Activated CD8-positive, alpha-beta memory T cell treated with anti-CD3 and anti-CD28 coated beads for 1 hour (primary cell): ENCODE results near the gene STOX1.
A peak's percentile ranks its signal among the peaks of the same experiment; 100 is the strongest.
"Not testable (repeated sequence)": the region's sequence is repeated elsewhere in the genome, so short reads cannot be mapped to it uniquely, and the experiment has no call there.

Experiments
- DNase-seq, 2 donors: peaks; one replicate each; pipeline ENCODE4 v3.0.0-alpha.2; 2020; ENCODE audit warnings: low read depth in 1 of 2; ENCODE audit errors: extremely low read depth in 1 of 2

The STOX1 gene

DNA sequence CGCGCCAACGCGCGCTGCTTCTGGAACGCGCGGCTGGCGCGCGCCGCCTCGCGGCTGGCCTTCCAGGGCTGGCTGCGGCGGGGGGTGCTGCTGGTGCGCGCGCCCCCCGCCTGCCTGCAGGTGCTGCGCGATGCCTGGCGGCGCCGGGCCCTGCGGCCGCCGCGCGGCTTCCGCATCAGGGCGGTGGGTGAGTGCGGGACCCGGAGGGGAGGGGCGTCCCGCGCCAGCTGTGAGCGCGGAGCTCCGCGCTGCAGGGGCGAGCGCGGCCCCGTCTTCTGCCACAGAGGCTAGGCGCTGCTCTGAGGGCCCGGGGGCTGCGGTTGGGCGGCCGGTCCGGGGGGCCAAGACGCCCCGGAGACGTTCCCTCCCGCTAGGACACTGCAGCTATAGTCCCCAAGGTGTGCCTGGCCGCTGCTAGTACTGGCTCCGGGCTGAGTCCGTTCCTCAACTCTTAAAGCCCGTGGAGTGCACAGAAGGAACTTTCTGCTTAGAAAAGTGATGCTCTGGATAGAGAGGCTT is 811 bp downstream of the STOX1 start:
- DNase-seq: peak in 1 of 2 donors; percentile 1

DNA sequence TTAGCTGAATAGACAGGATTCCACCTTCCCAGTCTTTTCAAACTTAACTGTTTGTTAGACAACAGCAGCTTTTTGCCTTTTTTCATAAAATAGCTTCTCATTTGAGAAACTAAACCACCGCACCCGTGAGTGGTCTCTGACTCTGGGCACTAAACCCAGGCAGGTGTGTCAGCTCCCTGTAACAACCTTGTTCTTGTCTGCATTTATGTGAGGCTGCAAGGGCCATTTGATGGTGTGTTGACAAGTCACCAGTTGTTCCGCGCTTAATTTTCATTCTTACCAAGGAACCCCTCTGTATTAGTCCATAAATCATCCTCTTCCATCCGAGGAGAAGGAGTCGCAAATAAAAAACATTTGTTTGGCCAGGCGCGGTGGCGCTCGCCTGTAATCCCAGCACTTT is 1.5 kb downstream of the STOX1 start:
- no peak for DNase-seq

DNA sequence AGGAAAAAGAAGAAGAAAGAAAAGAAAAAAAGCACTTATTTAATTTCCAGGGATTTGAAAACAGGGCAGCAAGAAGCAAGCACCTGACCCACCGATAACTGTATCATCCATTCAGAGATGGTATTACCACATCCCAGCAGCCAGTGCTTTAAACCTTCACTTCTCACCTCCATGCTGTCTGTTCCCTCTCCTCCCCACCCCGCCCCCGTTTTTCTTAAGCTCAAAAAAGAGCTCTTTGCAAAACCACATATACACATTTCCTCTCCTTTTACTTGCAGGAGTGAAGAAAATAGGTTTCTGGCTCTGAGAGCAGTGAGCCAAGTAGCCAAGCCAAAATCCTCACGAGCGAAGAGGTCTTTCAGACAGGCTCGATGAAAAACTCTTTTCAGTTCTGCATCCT is 2.2 kb downstream of the STOX1 start:
- no peak for DNase-seq

DNA sequence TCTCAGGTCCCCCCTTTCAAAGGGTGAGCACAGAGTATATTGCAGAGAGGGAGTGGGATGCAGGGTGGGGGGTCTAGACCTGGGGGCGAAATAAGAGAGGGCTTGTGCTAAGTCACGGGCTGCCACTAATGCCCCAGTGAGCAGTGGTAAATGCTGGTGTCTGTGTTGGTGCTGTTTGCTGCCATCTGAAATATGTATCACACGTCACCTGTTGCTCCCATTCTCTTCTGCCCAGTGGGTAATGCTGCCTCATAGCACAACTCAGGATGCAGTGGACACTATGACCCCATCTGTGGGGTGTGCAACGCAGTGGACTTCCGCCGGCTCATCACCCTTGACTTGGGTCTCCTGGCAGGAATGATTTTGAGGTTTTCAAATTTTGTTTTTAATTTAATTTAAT is 2.6 kb downstream of the STOX1 start:
- no peak for DNase-seq

DNA sequence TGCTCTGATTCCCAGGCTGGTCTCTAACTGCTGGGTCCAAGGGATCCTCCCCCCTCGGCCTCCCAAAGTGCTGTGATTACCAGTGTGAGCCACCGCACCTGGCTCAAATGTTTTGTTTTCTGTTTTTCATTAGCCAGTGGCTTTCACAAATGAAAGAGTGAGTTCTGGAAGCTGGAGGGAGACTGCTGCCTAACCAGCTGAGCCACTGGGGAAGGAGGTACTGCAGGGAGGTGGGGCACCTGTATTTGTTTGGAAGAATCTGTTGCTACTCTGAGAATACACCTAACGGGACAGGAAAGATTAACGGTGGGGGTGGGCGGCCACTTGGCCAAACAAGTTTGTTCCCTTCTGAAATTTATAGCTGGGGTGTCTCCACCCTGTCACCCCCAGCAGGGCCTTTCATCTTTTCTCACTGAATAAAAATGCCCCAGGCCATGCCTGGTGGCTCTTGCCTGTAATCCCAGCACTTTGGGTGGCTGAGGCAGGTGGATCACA is 4.7 kb downstream of the STOX1 start:
- DNase-seq: no peak

DNA sequence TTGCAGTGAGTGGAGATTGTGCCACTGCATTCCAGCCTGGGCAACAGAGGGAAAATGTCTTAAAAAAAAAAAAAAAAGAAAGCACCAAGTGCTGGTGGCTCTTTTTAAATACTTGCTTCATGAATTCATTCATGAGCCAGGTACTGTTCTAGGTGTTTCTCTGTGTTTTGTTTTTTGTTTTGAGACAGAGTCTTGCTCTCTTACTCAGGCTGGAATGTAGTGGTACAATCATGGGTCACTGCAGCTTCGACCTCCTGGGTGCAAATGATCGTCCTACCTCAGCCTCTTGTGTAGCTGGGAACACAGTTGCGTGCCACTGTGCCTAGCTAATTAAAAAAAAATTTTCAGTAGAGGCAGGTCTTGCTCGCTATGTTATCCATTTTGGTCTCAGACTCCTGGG is 5.3 kb downstream of the STOX1 start:
- DNase-seq: no peak

DNA sequence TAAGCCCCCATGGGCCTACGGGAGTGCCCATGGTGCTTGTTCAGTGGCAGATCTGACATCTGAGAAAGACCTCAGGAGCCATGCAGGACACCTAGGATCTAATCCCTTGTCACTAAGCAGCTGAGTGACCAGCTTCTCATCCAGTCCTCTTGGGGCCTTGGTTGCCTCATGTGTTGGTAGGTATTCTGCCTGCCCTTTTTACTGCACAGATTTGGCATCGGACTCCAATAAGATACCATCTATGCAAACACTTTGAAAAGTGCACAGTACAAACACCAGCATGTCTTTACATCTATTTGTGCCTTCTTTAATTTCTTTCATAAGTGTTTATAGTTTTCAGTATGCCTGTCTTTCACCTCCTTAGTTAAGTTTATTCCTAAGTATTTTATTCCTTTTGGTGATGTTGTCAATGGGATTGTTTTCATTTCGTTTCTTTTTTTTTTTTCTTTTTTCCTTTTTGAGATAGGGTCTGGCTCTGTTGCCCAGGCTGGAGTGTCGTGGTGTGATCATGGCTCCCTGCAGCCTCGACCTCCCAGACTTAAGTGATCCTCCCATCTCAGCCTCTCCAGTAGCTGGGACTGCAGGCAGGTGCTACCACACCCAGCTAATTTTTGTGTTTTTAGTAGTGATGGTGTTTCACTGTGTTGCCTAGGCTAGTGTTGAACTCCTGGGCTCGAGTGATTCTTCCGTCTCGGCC is 10.4 kb downstream of the STOX1 start:
- no peak for DNase-seq

DNA sequence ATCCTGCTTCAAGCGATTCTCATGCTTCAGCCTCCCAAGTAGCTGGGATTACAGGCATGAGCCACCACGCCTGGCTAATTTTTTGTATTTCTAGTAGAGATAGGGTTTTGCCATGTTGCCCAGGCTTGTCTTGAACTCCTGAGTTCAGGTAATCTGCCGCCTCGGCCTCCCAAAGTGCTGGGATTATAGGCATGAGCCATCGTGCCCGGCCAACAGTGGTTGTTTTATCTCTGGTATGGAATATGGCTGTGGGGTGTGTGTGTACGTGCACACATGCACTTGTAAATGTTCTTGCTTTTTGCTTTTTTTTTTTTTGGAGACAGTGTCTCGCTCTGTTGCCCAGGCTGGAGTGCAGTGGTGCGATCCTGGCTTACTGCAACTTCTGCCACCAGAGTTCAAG is 13.3 kb downstream of the STOX1 start:
- DNase-seq: not testable (repeated sequence)

DNA sequence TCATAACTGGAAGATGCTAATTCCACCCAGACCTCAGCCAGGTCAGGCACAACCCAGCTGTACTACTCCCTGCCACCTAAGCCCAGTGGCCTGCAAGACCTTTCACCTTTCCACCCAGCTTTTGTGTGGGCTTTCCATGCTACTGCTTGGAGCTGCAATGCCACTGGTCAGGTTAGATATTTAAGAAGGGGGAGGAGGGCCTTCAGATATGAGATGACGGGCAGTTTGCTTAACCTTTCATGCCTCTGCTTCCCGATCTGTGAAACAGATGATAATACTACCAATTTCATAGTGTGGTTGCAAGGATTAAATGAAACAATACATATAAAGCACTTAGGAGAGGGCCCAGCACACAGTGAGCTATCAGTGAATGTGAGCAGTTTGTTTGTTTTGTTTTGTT is 20.9 kb downstream of the STOX1 start:
- no peak for DNase-seq

DNA sequence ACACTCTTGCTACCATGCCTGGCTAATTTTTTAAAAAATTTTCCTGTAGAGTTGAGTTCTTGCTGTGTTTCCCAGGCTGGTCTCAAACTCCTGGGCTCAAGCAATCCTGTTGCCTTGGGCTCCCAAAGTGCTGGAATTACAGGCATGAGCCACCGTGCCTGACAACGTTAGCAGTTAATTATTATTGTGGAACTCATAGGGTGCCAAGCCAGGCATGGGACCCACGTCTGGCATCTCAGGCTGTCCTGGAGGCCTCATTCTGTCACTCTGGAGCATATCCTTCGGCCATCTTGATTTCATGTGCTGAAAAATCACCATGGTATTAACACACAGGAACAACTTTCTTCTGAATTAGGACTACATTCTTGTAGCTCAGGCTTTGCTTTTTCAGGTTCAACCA is 21.5 kb downstream of the STOX1 start:
- DNase-seq: no peak

DNA sequence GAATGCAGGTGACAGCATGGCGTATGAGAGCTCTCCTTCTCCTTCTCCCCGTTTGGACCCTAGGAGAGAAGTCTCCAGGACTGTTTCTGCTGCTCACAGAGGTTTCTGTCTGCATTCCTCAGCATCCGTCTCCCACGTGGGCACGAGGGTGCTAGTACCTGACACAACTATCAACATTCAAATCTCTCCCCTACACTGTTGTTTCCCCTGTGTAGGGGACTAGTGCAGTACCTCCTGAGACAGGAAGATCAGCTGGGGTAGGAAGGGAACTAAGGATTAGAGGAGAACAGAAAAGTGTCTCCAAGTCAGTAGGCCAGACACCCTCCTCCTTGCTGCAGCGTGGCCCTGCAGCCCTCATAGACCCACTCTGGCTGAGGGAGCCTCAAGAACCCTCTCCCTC is 29.0 kb downstream of the STOX1 start:
- DNase-seq: no peak

DNA sequence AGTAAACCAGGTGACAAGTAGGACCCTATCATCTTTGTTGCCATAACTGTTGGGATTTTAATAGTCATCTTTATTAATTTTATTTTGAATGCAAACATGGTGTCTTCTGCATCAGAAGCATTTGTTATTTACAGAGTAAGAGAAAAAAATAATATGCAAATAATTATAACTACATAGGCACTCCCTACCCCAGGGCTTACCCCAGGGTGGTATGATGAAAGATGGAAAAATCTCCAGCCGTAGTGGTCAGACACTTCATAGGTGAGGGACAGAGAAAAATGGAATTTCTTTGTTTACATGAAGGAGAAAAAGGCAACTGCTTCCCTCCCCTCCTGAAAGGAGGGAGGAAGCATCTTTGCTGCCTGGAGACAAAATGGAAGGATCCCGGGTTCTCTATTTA is 29.7 kb downstream of the STOX1 start:
- no peak for DNase-seq

DNA sequence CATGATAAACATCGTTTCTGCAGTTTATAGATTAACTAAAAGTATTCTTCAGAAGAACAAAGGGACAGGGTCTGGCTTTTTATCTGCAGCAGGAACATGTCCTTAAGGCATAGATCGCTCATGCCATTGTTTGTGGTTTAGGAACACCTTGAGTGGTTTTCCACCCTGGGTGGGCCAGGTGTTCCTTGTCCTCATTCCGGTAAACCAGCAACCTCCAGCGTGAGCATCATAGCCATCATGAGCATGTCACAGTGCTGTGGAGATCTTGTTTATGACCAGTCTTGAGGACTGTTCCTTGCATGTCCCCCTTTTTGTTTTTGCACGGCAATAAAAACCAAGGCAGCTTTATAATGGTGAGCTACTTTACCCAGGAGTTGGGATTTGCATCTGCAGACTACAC is 33.9 kb downstream of the STOX1 start:
- DNase-seq: no peak

DNA sequence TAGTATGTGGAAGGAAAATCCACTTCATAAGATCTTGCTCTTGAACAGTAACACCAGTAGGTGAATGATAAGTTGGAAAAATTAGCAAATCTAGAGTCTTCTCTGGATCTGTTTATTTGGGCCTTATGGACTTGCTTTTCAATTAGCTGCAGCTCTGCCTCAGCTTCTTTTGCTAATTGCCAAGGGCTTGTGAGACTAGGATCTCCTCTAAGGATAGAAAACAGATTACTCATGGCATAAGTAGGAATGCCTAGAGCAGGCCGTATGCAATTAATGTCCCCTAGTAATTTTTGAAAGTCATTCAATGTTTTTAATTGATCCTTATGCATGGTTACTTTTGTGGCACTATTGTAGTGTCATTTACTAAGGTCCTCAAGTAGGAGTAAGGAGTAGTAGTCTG is 37.3 kb downstream of the STOX1 start:
- no peak for DNase-seq

DNA sequence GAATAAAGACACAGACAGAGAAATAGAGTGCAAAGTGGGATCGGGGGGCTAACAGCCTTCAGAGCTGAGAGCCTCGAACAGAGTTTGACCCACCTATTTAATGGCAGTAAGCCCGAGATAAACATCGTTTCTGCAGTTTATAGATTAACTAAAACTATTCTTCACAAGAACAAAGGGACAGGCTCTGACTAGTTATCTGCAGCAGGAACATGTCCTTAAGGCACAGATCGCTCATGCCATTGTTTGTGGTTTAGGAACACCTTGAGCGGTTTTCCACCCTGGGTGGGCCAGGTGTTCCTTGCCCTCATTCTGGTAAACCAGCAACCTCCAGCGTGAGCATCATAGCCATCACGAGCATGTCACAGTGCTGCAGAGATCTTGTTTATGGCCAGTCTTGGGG is 40.8 kb downstream of the STOX1 start:
- DNase-seq: not testable (repeated sequence)

DNA sequence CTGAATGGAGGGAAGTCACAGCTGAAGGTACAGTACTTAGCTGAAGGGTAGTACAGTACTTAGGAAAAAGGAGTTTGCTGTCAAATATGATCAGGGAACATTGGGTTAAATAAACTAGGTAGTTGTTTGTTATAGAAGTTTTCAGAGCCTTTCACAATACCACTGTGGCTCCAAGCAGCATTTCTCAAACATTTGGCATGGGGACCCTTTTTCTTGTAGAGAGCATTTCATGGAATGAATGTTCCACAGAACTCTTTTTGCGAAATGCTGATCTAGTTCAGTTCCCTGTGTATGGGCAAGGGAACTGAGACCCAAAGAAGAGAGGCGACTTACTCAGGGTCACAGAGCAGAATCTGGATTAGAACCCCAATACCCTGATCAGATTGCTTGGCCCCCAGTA is 42.3 kb downstream of the STOX1 start:
- no peak for DNase-seq

DNA sequence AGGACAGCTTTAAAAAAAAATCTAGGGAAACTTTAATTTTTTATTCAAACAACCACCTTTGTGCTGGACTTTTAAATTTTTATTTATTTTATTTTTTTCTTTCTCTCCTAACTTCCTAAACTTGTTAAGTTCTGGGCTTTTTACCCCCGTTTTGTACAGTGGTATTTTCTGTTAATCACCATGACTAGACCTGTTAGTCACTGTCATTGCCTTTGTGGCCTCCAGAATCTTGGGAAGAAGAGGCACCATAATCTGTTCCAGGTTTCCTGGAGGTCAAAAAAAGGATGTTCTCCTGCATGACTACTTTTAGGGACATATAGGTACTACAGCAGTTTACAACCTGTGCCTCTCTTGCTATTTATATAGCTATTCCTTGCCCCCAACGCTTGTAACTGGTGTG is 42.7 kb downstream of the STOX1 start:
- DNase-seq: no peak

DNA sequence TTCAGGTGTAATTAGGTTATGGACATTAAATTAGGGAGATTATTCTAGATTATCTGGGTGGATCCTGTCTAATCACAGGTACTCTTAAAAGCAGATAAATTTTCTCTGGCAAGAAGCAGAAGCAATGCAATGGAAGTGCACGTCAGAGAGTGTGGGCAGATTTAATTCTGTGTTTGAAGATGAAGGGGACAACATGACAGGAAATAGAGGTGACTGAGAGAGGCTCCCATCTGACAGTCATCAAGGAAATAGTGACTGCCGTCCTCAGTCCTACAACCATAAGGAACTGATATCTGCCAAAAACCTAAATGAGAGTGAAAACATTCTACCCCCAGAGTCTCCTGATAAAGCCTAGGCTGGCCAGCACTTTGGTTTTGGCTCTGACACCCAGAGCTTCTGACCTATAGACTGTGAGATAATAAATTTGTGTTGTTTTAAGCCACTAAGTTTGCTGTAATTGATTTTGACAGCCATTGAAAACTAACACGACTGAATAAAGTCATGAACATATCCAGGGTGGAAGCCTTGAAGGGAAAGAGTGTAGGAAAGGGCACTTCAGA is 43.3 kb downstream of the STOX1 start:
- no peak for DNase-seq

DNA sequence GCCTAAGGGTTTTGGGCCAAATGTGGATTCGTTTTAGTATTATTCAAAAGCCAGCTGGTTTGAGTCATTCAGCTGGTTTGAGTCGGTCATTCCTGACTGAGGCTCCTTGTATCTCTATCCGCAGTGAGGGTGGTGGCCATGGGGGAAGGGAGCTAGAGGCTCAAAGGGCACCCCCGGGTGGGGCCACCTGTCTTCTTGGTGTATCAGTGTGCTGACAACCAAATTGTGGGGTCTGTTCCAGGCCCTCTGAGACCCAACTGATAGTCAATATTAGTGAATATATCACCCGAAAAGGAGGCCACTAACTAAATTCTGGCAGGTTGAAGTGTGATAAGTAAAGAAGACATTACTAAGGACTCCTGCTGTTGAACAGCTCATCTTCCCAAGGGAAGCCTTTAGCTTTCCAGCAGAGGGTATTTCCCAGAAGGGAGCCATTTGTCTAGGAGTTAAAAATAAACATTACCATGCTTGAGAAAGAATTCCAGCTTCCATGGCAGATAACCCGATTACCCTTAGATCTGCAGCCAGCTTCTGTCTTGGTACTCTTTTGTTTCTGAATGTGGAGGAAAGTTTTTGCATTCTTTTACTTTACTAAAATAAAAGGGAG is 43.9 kb downstream of the STOX1 start:
- DNase-seq: no peak

DNA sequence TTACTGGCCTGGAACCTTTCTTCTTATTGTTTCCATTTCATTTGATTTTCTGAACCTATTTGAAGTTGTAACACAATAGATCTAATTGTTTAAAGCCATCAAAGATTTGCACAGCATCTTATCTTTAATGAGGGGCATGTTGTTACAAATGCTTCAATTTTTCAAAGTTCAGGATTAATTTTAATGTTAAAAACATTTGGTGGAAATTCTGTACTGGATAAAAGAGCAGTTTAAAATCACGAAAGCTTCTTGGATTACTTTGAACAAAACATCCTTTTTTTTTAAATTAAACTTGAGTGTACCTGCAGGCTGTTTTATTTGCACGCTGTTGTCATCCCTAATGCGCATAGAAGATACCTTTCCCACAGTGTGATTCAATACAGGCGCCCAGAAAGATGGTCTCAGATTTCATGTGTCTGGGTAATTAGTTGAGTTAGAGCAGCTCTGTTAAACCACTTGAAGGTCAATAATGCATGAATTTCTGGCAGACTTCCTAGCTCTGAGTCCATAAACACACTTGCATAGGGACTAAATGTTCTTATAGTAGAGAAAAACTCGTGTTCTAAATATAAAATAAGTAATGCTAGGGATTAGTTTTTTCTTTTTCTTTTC is 44.5 kb downstream of the STOX1 start:
- DNase-seq: no peak

DNA sequence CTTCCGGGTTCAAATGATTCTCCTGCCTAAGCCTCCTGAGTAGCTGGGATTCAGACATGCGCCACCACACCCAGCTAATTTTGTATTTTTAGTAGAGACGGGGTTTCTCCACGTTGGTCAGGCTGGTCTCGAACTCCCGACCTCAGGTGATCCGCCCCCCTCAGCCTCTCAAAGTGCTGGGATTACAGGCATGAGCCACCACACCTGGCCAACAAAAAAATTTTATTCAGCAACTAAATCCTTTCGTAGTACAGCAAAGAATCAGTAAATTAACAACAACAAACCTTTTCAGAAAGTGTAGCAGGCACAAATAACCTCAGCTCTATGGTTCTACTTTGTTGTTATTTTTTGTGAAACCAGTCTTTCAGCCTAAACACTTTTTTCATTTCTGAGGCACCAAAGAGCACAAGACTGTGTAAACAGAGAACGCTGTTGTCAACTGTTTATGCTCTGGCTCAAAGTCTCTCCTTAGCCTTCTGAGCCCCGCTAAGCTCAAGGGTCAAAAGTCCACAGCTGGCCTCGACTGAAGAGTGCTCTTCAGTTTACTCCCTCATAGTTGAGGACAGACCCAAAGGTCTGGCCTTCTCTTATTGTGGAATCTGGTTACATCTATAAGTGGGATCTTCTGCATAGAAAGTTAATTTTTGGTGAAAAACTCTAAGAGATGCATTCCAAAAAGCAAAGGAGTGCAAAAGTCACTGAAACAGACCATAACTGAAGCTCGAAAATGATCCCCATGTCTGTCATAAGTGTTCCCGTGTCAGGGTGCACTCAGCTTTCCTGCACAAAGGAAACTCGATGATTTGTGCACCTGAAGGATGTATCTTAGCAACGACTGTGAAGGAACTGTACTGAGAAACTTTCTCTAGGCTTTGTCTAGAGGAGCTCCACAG is 49.2 kb downstream of the STOX1 start:
- no peak for DNase-seq
